HG03097 (cell line): ENCODE data around the gene ZNF74.

Source experiments
- ATAC-seq: cut with Tn5 transposase; IDR thresholded peaks from one replicate; pipeline ENCODE4 v1.9.1; 2021; ENCODE audit not compliant: unreplicated experiment, low FRiP score

The ZNF74 gene

DNA sequence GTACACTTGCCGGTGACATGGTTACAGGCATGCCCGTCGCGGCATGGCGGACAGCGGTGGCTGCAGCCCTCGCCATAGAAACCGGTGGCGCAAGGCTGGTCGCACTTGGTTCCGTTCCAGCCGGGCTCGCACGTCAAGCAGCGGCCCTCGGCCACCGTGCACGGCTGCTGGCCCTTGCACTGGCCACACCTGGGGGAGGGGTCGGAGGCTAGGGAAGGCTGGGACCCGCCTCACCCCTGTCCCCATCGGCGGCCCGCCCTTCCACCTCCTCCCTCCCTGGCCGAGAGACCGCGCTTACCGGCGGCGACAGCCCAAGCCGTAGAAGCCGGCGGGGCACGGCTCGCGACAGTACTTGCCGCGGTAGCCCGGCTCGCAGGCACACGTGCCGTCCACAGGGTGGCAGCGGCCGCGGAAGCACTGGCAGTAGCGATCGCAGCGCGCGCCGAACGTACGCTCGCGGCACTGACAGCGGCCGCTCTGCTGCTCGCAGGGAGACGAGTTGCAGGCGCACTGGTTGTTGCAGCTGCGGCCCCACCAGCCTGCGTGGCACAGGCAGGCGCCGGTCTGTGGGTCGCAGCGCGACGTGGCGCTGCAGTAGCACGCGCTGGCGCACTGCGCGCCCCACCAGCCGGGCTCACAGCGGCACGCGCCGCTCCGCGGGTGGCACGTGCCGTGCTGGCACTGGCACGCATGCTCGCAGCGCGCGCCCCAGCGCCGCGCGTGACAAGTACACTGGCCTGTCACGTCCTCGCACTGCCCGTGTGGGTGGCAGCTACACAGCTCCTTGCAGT is 37.0 kb downstream of the ZNF74 start:
- ATAC-seq, result no peak

DNA sequence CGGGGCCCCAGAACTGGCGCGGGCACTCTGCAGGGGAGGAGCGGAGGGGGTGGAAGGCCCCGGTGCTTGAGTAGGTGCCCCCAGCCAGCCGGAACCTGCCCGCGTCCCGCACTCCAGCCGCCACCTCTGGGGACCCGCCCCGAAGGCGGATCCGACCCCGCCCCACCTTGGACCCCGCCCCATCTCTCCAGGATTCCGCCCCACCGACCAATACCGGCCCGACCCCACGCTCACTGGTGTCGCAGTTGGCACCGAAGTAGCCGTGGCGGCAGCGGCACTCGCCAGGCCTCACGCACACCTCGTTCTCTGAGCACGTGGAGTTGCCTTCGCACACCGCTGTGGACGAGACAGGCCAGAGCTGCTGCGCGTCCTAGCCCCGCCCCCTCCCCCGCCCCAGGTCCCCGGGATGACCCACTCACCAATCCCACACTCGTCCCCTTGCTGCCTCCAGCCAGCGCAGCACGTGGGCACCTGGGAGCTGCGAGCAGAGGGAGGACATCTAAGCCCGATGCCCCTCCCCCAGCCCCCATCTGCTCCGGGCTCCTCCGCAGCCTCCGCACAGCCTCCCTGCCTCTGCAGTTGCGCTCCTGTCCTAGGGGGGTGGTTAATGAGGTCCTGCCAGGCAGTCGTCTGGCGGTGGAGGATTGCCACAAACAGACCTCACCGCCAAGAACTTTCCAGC is 37.7 kb downstream of the ZNF74 start:
- no peak for ATAC-seq

DNA sequence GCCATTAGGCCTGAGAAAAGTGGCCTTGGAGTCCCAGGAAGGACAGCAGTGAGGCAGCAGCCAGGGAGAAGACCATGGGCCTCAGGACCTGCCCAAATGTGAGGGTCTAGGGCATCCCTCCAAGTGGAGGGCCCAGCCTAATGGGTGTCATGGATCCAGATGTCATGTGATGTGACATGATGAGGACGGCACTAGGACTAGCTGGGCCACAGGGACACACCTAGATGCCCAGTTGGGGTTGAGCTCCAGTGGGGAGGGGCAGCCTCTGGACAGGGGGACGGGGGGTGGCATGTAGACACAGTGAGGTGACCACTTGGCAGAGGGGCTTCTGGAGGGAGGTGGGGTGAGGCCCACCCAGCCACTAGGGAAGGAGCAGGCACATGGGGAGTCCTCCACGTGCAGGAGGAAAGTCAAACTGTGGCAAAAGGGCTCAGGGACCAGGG is 38.3 kb downstream of the ZNF74 start:
- ATAC-seq, result no peak

DNA sequence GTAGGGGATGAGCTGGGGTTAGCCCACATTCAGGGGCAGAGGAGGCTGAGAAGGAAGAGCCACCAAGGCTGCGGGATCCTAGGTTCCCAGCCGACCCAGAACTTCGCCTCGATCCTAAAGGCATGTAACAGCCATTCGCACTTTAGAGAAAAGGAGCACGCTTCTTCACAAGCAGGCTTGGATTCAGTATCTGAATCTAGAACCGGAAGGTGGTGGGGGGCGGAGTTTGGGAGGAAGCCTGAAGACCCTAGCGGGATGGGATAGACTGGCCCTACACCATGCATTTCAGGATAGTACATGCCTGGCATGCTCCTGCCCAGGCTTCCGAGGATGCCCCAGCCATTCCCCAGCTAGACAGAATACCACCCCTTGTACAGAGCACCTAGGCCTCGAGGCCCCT is 39.2 kb downstream of the ZNF74 start:
- ATAC-seq, result no peak

DNA sequence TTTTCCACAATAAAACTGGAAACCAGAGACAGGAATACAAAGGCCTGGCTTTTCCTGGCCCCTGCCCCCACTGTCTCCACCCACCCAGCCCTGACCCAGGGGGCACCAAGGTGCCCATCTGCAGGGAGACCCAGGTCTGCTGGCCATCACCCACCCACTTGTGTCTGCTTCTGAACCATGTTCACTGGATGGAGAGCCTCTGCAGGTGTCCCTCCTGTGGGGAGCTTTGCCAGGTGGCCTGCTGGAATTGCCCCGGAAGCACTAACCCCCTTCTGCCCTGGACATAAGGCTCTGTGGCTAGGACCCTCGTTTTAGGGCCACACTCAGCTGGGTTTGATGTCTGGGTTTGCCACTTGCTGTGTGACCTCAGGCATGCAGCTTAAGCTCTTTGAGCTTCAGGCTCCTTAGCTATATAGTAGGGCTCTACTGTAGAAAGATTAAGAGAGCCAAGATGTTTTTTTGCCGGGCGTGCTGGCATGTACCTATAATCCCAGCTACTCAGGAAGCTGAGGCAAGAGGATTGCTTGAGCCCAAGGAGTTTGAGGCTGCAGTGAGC is 39.8 kb downstream of the ZNF74 start:
- ATAC-seq, result no peak

DNA sequence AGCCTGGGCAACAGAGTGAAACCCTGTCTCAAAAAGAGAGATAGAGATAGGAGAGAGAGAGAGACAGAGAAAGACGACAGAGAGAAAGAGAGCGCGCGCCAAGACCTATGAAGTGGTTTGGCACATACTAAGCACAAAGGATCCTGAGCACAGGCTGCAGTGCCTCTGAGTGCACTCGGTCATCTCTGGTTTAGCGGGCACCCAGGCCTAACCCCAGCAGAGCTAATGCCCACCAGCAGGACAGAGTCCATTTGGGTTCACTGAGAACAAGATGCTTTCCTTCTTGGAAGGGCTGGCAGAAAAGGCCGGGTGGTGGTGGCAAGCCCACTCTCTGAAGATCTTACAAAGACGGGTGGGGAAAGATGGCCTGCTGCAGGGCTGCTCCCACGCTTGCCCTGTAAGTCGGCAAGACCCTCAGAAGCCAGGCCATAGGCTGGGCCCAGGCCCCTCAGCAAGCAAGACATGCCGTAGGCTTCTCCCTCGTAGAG is 40.4 kb downstream of the ZNF74 start:
- ATAC-seq, result no peak

DNA sequence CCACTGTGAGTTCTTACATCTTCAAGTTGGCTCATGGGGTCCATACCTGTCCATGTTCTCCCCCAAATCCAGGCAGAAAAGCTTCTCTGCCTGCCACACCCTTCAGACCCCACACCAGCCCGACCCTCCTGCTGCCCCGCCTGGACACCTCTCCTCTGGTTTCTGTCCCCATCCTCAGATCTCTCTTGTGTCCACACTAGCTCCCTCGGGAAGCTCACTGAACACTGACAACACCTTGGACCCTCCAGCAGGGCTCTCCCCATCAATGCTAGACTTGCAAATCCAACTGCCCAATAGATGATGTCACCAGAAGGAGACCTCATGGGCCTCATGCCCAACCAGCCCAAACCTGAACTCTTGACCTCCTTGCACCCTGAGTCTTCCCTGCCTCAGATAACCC is 40.8 kb downstream of the ZNF74 start:
- no peak for ATAC-seq

DNA sequence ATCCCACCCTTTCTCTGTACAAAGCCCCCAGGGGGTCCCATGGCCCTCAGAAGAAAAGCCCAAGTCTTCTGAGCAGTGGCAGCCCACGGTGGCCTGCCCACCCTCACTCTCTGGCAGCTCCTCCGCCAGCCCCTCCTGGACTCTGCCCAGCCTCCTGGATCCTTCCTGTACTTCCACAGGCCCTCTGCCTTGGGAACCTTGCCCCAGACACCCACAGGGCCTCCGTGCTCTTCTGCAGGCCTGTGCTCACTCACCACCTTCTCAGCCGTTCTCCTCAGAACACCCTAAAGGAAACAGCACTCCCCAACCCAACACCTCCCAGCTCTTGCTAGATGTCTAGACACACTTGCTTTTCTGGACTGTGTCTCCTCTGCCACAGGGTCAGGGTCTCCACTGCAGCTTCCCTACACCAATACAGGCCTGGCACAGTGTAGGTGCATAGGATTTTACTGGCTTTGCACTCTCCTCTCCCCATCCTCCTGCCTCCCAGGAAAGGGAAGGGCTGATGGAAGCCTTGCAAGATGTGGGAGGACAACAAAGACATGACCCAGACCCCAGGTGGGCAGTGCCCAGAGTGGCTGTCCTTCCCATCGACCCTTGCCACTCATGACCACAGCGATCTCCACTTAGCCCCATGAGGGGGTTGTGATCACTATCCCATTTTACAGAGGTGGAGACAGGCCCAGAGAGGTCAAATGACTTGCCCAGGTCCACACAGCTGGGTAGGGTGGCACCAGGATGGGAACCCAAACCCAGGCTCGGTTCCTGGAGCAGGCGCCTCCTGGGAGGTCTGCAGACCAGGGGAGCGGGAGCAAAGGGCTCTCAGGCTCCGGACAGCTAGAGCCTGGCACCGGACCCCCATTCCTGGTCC is 41.7 kb downstream of the ZNF74 start:
- ATAC-seq, result no peak

DNA sequence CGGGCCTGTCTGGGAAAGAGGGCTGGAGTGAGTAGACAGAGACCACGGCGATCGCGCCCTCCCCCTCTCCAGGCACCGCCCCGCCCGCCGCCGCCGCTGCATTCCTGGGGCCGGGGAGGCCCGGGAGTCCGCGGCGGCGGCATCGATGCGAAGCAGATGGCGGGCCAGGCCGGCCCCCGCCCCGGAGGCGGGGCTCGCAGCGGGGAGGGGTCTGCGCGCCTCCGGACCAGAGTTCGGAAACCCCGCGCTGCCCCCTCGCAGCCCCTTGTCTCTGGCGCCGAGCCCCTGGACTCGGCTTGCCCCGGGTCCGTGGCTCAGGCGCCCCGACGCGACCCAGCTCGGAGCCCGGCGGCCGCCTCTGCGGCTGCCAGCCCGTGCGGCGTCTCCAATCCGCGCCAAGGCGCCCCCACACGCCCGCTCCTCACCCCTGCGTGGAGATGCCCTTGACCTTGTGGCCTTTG is 42.4 kb downstream of the ZNF74 start:
- ATAC-seq, result no peak

DNA sequence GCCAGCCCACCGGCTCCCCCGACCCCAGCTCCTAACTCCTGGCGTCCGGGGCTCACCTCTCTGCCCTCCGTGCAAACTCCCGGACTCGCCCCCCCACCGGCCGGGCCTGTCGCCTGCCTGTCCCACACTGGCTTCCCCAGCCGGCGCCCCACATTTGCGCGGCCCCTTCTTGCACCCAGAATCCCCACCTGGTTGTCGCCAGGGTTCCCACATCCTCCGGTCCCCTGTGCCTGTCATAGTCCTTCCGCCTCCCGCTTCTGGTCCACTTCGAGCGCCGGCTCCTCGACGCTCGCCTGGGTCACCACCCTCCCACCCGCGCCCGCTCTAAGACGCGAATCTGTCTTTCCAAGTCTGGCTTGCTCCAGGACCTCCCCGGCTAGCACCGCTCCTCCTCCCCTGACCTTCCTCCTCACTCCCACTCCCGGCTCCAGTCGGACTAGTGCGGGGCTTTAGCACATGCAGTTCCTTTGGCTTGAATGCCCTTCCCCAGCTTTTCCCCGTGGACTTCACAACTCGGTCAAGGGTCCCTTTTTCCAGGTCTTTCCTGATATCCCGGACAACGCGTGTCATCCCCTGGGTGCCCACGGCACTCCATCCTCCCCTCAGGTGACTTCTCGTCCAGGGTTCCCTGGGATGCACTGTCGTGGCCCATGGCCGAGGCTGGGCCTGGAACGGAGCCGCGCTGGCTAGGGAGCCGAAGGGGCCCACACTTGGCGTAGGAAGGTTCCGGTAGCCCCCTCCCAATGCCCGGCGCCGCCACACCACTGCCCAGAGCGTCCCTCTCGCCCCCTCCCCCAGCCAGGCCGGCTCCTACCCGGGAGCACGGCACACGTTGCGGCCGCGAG is 43.0 kb downstream of the ZNF74 start:
- ATAC-seq, result no peak

DNA sequence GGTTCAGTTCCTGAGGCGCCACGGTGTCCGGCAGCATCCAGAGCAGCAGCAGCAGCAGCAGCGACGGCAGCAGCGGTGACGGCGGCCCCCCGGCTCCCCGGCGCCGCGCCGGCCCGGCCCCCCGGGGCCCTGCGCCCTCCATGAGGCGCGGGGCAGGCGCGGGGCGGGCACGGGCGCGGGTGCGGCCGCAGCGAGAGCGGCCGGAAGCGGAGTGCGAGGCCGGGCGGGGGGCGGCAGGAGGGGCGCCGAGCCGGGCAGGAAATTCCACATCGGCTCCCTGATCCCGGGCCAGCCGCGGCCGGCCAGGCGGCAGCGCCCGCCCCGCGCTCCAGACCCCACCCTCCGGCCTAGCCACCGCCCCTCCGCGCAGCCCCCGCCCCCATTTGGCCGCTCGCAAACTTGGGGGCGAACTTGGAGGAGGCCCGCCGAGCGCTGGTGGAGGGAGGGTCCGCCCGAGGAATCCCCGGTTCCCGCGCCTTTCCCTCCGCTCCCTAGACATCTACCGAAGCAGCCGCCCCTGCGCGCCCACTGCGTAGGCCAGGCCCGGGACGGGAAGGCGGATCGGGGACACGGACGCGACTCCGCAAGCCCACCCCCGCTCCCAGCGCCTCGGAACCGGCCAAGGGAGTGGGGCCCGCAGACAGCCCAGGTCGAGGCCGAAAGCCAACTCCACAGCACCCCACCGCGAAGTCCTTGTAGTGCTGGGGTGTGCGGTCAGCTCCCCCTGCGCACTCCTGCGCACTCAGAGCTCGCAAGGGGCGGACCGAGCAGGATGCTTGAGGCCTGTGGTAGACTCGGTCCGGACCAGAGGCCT is 43.9 kb downstream of the ZNF74 start, which contains the start of gene SCARF2:
SCARF2 (minus strand) TSS at position 213 of the 814 bp plus-strand sequence; CDS start at position 142, 71 bp downstream.
- ATAC-seq, result no peak

DNA sequence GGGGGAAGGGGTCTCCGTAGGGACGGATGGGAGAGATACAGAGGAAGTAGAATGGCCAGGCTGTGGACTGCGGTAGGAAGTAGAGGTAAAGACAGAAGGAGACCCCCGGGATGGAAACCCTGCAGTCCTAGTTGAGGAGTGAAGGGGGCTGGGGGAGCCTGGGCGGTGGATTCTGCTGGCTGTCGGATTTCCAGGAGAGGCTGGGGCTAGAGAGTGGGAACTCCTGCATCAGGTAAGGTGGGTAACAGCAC is 44.4 kb downstream of the ZNF74 start:
- ATAC-seq, result no peak

DNA sequence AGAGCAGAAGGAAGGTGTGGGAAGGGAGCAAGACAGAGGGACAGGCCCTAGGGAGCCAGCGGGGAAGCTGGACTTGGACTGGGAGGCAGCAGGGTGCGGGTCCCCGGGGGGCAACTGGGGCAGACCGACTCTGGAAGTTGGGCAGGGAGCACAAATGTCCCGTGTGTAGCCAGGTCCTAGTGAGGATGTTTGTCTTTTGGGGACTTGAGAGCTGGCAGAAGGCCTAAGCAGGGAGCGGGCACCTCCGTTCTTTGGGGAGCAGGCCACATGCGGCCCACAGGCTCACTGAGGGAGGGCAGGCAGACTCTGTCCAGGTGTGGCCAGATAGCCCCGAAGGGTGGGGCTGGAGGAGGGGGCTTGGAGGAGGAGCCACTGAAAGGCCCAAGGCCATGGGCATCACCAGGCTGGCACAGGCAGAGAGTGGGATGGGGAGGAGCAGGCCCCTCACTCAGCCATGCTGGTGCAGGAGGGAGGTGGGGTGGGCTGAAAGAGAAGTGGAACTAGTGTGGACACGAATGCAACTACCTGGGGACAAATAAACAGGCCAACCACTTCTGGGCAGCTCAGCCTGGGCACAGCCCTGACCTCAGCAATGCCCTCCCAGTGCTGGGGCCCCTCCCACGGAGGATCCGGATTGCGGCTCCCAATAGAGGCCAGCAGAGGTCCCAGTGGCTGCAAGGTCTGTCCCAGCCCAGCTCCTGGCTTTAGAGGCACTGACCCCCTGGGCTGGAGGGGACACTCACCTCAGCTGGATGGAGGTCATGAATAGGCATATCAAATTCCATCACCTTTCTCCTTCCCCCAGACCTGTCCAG is 44.9 kb downstream of the ZNF74 start:
- ATAC-seq, result no peak

DNA sequence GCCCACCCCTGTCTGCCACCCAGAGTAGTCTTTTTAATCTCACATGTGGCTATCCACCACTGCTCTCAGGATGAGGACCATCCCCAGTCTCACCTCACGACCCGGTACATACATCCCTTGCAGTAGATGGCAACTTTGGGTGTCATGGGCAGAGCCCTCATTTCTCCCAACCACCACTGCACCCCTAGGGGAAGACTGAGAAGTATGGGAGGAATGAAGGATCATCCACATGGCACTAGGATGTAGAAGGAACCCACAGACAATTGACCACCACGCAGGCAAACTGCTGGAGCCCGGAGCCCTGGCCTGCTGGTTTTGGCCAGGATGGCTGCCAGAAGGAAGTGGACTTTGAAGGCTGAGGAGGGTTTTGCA is 45.6 kb downstream of the ZNF74 start:
- ATAC-seq, result no peak

DNA sequence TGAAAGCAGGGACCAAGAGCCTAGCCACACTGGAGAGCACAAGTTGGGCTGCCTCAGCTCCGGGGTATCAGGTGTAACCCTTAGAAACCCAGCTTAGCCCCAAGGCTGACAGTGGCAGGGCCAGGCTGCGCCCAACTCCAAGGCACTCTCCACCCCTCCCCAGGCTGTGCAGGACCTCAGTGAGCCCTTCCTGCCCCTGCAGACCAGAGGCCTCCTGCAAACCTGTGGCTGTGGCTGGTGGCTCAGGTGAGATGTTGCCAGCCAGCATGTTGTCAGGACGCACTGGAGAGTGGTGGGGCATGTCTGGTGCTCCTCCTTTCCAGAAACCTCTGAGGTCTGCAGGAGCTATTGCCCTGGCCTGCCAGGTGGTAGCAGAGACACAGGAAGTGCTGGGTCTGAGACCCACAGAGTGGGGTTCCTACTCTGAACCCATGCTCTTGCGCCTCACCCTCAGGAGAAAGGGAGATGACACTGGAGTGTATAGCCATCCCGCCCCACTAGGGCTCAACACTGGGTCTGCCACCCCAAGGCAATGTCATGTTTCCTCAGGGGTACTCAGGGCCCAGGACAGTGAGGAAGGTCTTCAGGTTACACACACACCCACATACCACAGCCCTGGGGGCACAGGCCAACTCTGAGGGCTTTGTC is 46.1 kb downstream of the ZNF74 start:
- ATAC-seq, result no peak

DNA sequence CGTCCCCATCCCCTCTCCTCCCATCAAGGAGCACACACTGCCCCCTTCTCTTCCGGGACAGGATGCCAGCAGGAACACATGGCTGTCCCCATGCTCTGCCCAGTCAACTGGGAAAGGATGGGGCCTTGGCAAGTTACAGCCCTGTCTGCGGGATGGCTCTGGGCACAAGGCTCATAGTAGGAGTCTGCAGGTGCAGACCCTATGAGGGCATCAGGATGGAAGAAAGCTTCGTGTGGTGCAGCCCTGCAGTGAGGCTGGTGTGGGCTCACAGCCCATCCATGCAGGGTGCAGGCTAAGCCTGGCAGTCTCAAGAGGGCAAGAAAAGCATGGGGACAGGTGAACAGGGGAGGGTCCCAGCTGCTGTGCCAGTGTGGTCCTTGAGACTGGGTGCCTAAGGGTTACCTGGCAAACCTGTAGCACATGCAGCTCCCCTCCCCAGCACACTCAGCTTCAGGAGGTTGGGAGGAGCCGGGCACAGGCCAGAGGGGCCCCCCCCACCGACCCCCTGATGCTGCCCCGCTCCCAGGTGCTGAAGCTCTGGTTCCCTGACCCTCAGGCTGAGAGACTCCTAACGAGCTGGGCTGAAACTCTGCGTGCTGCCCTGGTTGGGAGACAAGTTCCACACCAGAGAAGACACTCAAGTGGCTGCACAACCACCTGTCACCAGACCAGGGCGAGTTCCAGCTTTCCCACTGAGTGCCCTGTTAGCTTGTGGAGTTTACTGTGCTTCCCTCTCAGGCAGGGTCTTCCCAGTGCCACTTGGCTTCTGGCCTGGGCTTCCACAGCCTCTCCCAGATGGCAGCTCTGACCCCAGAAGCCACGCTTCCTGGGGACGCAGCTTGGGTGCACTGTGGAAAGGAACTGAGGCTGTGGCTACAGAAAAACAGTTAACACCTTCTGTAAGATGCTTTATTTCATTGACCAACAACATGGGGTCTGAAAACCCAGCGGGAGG is 47.0 kb downstream of the ZNF74 start:
- no peak for ATAC-seq
